Measurements from ENCODE around the gene STAB2.

DNA sequence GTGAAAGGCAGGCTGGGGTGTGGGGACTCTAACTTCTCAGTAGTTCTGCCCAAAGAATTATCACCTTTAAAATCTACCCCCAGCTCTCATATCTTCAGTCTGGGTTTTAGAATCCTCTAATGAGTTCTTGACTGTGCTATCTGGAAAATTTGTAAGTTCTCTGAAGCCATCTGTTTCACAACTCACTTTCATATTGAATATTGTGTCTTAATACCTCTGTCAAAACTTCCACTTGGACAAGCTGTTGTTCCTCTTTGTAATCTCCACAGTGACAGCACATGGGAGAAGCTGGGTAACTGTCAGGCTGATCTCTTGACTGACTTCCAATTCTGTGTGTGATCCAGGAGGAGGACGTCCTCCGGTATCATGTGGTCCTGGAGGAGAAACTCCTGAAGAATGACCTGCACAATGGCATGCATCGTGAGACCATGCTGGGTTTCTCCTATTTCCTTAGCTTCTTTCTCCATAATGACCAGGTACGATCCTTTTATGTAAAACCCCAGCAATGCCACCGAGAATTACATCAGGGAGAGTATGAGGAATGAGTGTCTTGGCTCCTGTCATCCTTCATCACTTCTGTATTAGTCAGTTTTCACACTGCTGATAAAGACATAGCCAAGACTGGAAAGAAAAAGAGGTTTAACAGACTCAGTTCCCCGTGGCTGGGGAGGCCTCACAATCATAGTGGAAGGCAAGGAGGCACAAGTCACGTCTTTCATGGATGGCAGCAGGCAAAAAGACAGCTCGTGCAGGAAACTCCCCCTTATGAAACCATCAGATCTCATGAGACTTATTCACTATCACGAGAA is 111.9 kb downstream of the STAB2 start:
- TF ChIP-seq, protein P1, sequence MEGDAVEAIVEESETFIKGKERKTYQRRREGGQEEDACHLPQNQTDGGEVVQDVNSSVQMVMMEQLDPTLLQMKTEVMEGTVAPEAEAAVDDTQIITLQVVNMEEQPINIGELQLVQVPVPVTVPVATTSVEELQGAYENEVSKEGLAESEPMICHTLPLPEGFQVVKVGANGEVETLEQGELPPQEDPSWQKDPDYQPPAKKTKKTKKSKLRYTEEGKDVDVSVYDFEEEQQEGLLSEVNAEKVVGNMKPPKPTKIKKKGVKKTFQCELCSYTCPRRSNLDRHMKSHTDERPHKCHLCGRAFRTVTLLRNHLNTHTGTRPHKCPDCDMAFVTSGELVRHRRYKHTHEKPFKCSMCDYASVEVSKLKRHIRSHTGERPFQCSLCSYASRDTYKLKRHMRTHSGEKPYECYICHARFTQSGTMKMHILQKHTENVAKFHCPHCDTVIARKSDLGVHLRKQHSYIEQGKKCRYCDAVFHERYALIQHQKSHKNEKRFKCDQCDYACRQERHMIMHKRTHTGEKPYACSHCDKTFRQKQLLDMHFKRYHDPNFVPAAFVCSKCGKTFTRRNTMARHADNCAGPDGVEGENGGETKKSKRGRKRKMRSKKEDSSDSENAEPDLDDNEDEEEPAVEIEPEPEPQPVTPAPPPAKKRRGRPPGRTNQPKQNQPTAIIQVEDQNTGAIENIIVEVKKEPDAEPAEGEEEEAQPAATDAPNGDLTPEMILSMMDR (IDR thresholded peaks at IDR 0.05), result no peak
- no peak for TF ChIP-seq EZH2 (IDR thresholded peaks at IDR 0.05; ENCODE audit: borderline replicate concordance, insufficient read depth, low read depth, low read length, poor library complexity, severe bottlenecking)
